Measurements from ENCODE around the gene ZFYVE1. TPM values are rescaled to one million over a fixed set of nuclear protein-coding genes. Genes with fewer than 3 reads are reported as not detected.

Gene ZFYVE1
- total and polyA plus RNA-seq, 2 of the 13 experiments (the other 11 are each of a cell fraction or from before 2014, with no cell fraction given), result 2.6 to 5.3 TPM

DNA sequence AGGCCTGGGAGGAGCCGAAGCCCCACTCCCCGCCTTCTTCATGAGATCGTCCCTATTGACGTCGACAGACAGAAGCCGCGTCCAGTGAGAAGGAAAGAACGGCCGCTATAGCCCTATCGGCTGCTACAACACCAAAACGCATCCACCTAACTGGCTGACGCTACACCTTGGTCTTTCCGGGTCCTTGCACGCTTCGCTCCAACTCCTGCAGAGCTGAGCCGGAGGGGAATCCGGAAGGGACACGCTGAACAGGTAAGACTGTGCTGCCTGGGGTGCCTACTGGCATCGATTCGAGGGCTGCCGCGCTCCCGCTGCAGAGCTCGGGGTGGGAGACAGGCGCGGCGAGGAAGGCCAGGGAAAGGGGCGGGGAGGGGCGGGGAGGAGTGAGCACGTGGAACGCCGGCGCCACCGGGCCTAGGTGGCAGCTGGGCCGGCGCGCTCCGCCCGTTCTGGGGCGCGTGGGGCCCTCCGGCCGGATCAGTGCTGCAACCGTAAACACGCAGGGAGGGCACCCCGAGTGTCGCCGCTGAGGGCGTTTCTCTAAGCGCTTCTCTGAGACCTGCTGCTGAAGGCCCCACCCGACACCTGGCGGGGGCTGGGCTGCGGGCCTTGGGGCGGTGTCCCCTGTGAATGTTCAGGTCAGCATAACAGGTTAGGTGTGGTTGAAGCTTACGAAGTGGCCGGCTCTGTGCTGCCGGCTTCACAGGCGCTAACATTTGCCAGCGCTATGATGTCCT, 100.4 kb downstream of the ZFYVE1 start, which contains the start of gene DCAF4:
Gene DCAF4, plus strand, starts transcription at position 173 of the 737 bp plus-strand sequence. CDS start 11,515 bp downstream, outside the sequence.
- H3K9ac ChIP-seq (ENCODE audit: insufficient read depth, low read depth, low read length), result peak within 1 kb of the TSS; percentile 83
- ChIA-PET CTCF (ENCODE audit: low intra/inter-chr PET ratio, low total read pairs) (no interaction called here), POLR2A (interaction anchor here (1.4 to 1.8 kb wide), 2 partner anchors 32 to 37 kb away, joined by 4 to 5 read pairs; partner anchors contain the start of gene DPF3)
- H3K36me3 ChIP-seq (replicated peaks in 1 of 2; ENCODE audit: control insufficient read depth in 1 of 2, insufficient read depth in 2 of 2, low read length in 2 of 2), result no peaks in the 10 kb centered on the region
- 3% methylated on average over 23 of the region's 59 CpGs for WGBS (ENCODE audit: low lambda C conversion rate)
- H4K20me1 ChIP-seq (ENCODE audit: insufficient read depth, low read length), result no peaks in the 10 kb centered on the region
- H2AFZ ChIP-seq (ENCODE audit: low read length), result peak within 1 kb of the TSS; percentile 82
- no peaks in the 10 kb centered on the region; a peak in 1 of 5 replicates for H3K27me3 ChIP-seq (ENCODE audit: control insufficient read depth in 1 of 2, insufficient read depth in 2 of 2, low read length in 2 of 2)
- ATAC-seq, result peak; percentile 95
- H3K79me2 ChIP-seq (ENCODE audit: insufficient read depth, low read length), result peaks cover 21% of the 10 kb centered on the region
- peak; percentile 98 for DNase-seq (ENCODE audit: low spot score)
- TSS peak; percentile 56 for BruUV-seq (replicated peaks)
- no peaks in the 10 kb centered on the region for H3K9me3 ChIP-seq (ENCODE audit: low read length)
- peaks cover 18% of the 10 kb centered on the region for H3K4me1 ChIP-seq (ENCODE audit: insufficient read depth, low read length)
- in situ Hi-C loops (cut with HindIII; ENCODE audit: extremely low pct_ligation_motif_present, low pct_unique_long_range_greater_than_20kb) (no loop called here), intact Hi-C loops (cut with micrococcal nuclease; ENCODE audit: unreplicated experiment) (no loop called here)
- peak within 1 kb of the TSS; percentile 100 for H3K4me2 ChIP-seq (ENCODE audit: low read depth, low read length)
- H3K27ac ChIP-seq (ENCODE audit: extremely low read length, insufficient read depth, low read length), result peak within 1 kb of the TSS; percentile 80
- peak within 1 kb of the TSS; percentile 80 to 98 (median 91) for H3K4me3 ChIP-seq (replicated peaks in 1 of 3; ENCODE audit: insufficient read depth in 1 of 3, low read depth in 2 of 3, low read length in 3 of 3)
- peak; percentile 84 for FAIRE-seq
- TF ChIP-seq, protein P1, sequence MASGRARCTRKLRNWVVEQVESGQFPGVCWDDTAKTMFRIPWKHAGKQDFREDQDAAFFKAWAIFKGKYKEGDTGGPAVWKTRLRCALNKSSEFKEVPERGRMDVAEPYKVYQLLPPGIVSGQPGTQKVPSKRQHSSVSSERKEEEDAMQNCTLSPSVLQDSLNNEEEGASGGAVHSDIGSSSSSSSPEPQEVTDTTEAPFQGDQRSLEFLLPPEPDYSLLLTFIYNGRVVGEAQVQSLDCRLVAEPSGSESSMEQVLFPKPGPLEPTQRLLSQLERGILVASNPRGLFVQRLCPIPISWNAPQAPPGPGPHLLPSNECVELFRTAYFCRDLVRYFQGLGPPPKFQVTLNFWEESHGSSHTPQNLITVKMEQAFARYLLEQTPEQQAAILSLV (CRISPR knock-in tag; IDR thresholded peaks at IDR 0.05; ENCODE audit: borderline replicate concordance), result peak; percentile 70; the same call in 1 of the 2 replicates
- TF ChIP-seq ELF1 (CRISPR knock-in tag; IDR thresholded peaks at IDR 0.05) (peak; percentile 91), FOXC1 (CRISPR knock-in tag; IDR thresholded peaks at IDR 0.05; ENCODE audit: borderline replicate concordance) (peak; percentile 77; the same call in 1 of the 2 replicates), NR2C2 (CRISPR knock-in tag; IDR thresholded peaks at IDR 0.05; ENCODE audit: borderline replicate concordance) (peak; percentile 49; the same call in 1 of the 2 replicates), GABPB1 (CRISPR knock-in tag; IDR thresholded peaks at IDR 0.05) (peak; percentile 76), RFX5 (IDR thresholded peaks at IDR 0.05; ENCODE audit: low read depth, low read length) (peak; percentile 41), HNF4A (CRISPR knock-in tag; IDR thresholded peaks at IDR 0.05) (peak; percentile 19; the same call in 1 of the 2 replicates), ZNF337 (CRISPR knock-in tag; IDR thresholded peaks at IDR 0.05; ENCODE audit: borderline replicate concordance, low read depth) (no peak), KMT2A (CRISPR knock-in tag; IDR thresholded peaks at IDR 0.05) (peak; percentile 37; the same call in 1 of the 2 replicates), YEATS4 (CRISPR knock-in tag; IDR thresholded peaks at IDR 0.05; ENCODE audit: borderline replicate concordance) (peak; percentile 64; the same call in 1 of the 2 replicates), ZMYM4 (CRISPR knock-in tag; IDR thresholded peaks at IDR 0.05) (peak; percentile 49; the same call in 1 of the 2 replicates), USF2 (IDR thresholded peaks at IDR 0.05; ENCODE audit: low read depth, low read length) (no peak), USF2 (CRISPR knock-in tag; IDR thresholded peaks at IDR 0.05; ENCODE audit: borderline replicate concordance) (no peak), NKX3-1 (CRISPR knock-in tag; IDR thresholded peaks at IDR 0.05) (no peak)
- TF ChIP-seq, protein P2, sequence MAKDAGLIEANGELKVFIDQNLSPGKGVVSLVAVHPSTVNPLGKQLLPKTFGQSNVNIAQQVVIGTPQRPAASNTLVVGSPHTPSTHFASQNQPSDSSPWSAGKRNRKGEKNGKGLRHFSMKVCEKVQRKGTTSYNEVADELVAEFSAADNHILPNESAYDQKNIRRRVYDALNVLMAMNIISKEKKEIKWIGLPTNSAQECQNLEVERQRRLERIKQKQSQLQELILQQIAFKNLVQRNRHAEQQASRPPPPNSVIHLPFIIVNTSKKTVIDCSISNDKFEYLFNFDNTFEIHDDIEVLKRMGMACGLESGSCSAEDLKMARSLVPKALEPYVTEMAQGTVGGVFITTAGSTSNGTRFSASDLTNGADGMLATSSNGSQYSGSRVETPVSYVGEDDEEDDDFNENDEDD (CRISPR knock-in tag; IDR thresholded peaks at IDR 0.05; ENCODE audit: borderline replicate concordance), result peak; percentile 35; the same call in 1 of the 2 replicates
- TF ChIP-seq, protein P3, sequence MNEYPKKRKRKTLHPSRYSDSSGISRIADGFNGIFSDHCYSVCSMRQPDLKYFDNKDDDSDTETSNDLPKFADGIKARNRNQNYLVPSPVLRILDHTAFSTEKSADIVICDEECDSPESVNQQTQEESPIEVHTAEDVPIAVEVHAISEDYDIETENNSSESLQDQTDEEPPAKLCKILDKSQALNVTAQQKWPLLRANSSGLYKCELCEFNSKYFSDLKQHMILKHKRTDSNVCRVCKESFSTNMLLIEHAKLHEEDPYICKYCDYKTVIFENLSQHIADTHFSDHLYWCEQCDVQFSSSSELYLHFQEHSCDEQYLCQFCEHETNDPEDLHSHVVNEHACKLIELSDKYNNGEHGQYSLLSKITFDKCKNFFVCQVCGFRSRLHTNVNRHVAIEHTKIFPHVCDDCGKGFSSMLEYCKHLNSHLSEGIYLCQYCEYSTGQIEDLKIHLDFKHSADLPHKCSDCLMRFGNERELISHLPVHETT (CRISPR knock-in tag; conservative IDR thresholded peaks at IDR 0.05), result 0 out of 2 replicates have a peak, but pooled peaks have one; percentile 42

Data from HepG2 (cell line).